Uterus (tissue), 4 donors: ENCODE data around the gene SRRM2. TPM values are rescaled to one million over a fixed set of nuclear protein-coding genes. Genes with fewer than 3 reads are reported as not detected.

Experiments used
- DNase-seq, 2 donors: peaks; one replicate each; pipeline ENCODE4 v3.0.0-alpha.2; 2019 to 2020
- H3K27ac ChIP-seq, 2 donors: fragments of 200-600 bp; sonication (generic); 1 replicate in 1 of 2; 2 replicates in 1 of 2; pipeline ENCODE4 v1.5.1; 2016 to 2018
- H3K27me3 ChIP-seq, 2 donors: fragments of 200-600 bp; sonication (generic); one replicate each; pipeline ENCODE4 v1.5.1; 2018 to 2019; ENCODE audit warnings: control low read depth in 1 of 2
- H3K36me3 ChIP-seq, 2 donors: fragments of 200-600 bp; sonication (generic); one replicate each; pipeline ENCODE4 v1.5.1; 2019; ENCODE audit warnings: control low read depth in 1 of 2
- H3K4me1 ChIP-seq, 2 donors: fragments of 200-600 bp; sonication (generic); one replicate each; pipeline ENCODE4 v1.5.1; 2018 to 2019; ENCODE audit warnings: control low read depth in 1 of 2
- H3K4me3 ChIP-seq, 2 donors: fragments of 200-600 bp; sonication (generic); 1 replicate in 1 of 2; 2 replicates in 1 of 2; pipeline ENCODE4 v1.5.1; 2018 to 2019; ENCODE audit warnings: mild to moderate bottlenecking in 1 of 2
- H3K9me3 ChIP-seq, 2 donors: fragments of 200-600 bp; sonication (generic); one replicate each; pipeline ENCODE4 v1.5.1; 2019; ENCODE audit warnings: control low read depth in 1 of 2
- POLR2A ChIP-seq, 2 donors: fragments of 450-650 bp; IDR thresholded peaks; one replicate each; pipeline ENCODE4 v1.6.1; 2016; ENCODE audit warnings: antibody characterized with exemption in 2 of 2, mild to moderate bottlenecking in 1 of 2, moderate library complexity in 1 of 2
- intact Hi-C: fragments of 100-400 bp; cut with DNase I; formaldehyde crosslinking; loops from one replicate; pipeline ENCODE4 v1.15.1; 2023; ENCODE audit warnings: low total_unique reads
- total RNA-seq, 4 donors: library from RNA; depleted of rRNA in 3 of 4; stranded (reverse); fragments of >200 nt in 3 of 4; gene quantifications; one replicate each; pipeline versions ENCODE4 v1.1.0 to v1.2.4, GENCODE V29; 2014 to 2023
- TF ChIP-seq, protein P1 (sequence below), 4 experiments: fragments of 200-600 bp in 2 of 4; fragments of 450-650 bp in 2 of 4; sonication (generic) in 2 of 4; IDR thresholded peaks; one replicate each; pipeline ENCODE4 v1.5.1; 2016 to 2019; ENCODE audit warnings: antibody characterized with exemption in 4 of 4, mild to moderate bottlenecking in 2 of 4, moderate library complexity in 1 of 4
- donor health status: DM: yes; HTN: yes; CAD: no.

The SRRM2 gene
- total RNA-seq, 4 donors from 2014 or later, result 92.7 to 900 (median 121) TPM

DNA sequence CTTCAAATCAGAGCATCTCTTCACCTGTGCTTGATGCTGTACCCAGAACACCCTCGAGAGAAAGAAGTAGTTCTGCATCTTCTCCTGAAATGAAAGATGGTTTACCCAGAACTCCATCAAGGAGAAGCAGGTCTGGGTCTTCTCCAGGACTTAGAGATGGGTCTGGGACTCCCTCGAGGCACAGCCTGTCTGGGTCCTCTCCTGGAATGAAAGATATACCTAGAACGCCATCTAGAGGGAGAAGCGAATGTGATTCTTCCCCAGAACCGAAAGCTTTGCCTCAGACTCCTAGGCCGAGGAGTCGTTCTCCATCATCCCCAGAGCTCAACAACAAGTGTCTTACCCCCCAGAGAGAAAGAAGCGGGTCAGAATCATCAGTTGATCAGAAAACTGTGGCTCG lies 12.3 kb downstream of the SRRM2 start:
- DNase-seq, result no peak
- H3K36me3 ChIP-seq, result no peaks in the 10 kb centered on the region
- H3K27me3 ChIP-seq, result no peaks in the 10 kb centered on the region
- H3K4me3 ChIP-seq, result no peak overlapping the region
- H3K4me1 ChIP-seq, result peaks cover 0 to 13% of the 10 kb centered on the region in 2 donors
- intact Hi-C loops, result no loop called here
- TF ChIP-seq, protein P1, sequence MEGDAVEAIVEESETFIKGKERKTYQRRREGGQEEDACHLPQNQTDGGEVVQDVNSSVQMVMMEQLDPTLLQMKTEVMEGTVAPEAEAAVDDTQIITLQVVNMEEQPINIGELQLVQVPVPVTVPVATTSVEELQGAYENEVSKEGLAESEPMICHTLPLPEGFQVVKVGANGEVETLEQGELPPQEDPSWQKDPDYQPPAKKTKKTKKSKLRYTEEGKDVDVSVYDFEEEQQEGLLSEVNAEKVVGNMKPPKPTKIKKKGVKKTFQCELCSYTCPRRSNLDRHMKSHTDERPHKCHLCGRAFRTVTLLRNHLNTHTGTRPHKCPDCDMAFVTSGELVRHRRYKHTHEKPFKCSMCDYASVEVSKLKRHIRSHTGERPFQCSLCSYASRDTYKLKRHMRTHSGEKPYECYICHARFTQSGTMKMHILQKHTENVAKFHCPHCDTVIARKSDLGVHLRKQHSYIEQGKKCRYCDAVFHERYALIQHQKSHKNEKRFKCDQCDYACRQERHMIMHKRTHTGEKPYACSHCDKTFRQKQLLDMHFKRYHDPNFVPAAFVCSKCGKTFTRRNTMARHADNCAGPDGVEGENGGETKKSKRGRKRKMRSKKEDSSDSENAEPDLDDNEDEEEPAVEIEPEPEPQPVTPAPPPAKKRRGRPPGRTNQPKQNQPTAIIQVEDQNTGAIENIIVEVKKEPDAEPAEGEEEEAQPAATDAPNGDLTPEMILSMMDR (IDR thresholded peaks at IDR 0.05), result no peak
- no peak for TF ChIP-seq POLR2A (IDR thresholded peaks at IDR 0.05)
- no peak overlapping the region for H3K27ac ChIP-seq
- H3K9me3 ChIP-seq, result no peaks in the 10 kb centered on the region

DNA sequence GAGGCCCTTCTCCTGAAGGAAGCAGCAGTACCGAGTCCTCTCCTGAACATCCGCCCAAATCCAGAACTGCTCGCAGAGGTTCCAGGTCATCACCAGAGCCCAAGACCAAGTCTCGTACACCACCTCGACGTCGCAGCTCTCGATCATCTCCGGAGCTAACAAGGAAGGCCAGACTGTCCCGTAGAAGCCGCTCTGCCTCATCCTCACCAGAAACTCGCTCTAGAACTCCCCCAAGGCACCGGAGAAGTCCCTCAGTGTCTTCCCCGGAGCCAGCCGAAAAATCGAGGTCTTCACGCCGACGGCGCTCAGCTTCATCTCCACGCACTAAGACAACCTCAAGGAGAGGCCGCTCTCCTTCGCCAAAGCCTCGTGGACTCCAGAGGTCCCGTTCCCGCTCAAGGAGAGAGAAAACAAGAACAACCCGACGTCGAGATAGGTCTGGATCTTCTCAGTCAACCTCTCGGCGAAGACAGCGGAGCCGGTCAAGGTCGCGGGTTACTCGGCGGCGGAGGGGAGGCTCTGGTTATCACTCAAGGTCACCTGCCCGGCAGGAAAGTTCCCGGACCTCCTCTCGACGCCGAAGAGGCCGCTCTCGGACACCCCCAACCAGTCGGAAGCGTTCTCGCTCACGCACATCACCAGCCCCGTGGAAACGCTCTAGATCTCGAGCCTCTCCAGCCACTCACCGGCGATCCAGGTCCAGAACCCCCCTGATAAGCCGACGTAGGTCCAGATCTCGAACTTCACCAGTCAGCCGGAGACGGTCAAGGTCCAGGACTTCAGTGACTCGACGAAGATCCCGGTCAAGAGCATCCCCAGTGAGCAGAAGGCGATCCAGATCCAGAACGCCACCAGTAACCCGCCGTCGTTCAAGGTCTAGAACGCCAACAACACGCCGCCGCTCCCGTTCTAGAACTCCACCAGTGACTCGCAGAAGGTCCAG lies 13.3 kb downstream of the SRRM2 start:
- Histone ChIP-seq H3K27ac (no peak overlapping the region), H3K4me1 (peaks cover 0 to 13% of the 10 kb centered on the region in 2 donors), H3K27me3 (no peaks in the 10 kb centered on the region), H3K36me3 (no peaks in the 10 kb centered on the region), H3K4me3 (no peak overlapping the region), H3K9me3 (no peaks in the 10 kb centered on the region)
- no peak for DNase-seq
- intact Hi-C loops, result no loop called here
- TF ChIP-seq POLR2A (IDR thresholded peaks at IDR 0.05), result no peak
- TF ChIP-seq, protein P1 (IDR thresholded peaks at IDR 0.05), result no peak

DNA sequence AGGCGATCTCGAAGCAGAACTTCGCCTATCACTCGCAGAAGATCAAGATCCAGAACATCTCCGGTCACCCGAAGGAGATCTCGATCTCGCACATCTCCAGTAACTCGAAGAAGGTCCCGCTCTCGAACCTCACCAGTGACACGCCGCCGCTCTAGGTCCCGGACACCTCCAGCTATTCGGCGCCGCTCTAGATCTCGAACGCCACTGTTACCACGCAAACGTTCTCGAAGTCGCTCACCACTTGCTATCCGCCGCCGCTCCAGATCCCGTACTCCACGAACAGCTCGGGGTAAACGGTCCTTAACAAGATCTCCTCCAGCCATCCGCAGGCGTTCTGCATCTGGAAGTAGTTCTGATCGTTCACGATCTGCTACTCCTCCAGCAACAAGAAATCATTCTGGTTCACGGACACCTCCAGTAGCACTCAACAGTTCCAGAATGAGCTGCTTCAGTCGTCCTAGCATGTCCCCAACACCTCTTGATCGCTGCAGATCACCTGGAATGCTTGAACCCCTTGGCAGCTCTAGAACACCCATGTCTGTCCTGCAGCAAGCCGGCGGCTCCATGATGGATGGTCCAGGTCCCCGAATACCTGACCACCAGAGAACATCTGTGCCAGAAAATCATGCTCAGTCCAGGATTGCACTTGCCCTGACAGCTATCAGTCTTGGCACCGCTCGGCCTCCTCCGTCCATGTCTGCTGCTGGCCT lies 14.1 kb downstream of the SRRM2 start:
- Histone ChIP-seq H3K36me3 (no peaks in the 10 kb centered on the region), H3K4me3 (no peak overlapping the region), H3K27ac (no peak overlapping the region), H3K4me1 (peaks cover 0 to 13% of the 10 kb centered on the region in 2 donors), H3K9me3 (no peaks in the 10 kb centered on the region), H3K27me3 (no peaks in the 10 kb centered on the region)
- intact Hi-C loops, result no loop called here
- TF ChIP-seq, protein P1 (IDR thresholded peaks at IDR 0.05), result no peak
- DNase-seq, result no peak

DNA sequence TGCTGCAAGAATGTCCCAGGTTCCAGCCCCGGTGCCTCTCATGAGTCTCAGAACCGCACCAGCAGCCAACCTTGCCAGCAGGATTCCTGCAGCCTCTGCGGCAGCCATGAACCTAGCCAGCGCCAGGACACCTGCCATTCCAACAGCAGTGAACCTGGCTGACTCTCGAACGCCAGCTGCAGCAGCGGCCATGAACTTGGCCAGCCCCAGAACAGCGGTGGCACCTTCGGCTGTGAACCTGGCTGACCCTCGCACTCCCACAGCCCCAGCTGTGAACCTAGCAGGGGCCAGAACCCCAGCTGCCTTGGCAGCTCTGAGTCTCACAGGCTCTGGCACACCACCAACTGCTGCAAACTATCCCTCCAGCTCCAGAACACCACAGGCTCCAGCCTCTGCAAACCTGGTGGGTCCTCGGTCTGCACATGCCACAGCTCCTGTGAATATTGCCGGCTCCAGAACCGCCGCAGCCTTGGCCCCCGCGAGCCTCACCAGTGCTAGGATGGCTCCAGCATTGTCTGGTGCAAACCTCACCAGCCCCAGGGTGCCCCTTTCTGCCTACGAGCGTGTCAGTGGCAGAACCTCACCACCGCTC lies 14.8 kb downstream of the SRRM2 start:
- H3K27me3 ChIP-seq, result no peaks in the 10 kb centered on the region
- no peaks in the 10 kb centered on the region for H3K36me3 ChIP-seq
- no peak for DNase-seq
- intact Hi-C loops, result no loop called here
- H3K4me3 ChIP-seq, result no peak overlapping the region
- no peaks in the 10 kb centered on the region for H3K9me3 ChIP-seq
- no peak overlapping the region for H3K27ac ChIP-seq
- peaks cover 0 to 13% of the 10 kb centered on the region in 2 donors for H3K4me1 ChIP-seq
- TF ChIP-seq POLR2A (IDR thresholded peaks at IDR 0.05), result no peak
- TF ChIP-seq, protein P1 (IDR thresholded peaks at IDR 0.05), result no peak
